SK-N-SH treated with all-trans-retinoic acid at 6 μM for 48 hours (cell line): ENCODE results near the gene TAGLN2.

Experiments
- ATAC-seq: fragments of 200-7000 bp; cut with Tn5 transposase; 3 replicates; pipeline ENCODE4 v1.9.1; 2020; ENCODE audit warnings: mild to moderate bottlenecking, moderate library complexity
- ARNTL ChIP-seq: fragments of 450-650 bp; formaldehyde crosslinking; IDR thresholded peaks from 2 replicates; pipeline ENCODE4 v1.5.0; 2020; ENCODE audit warnings: low read depth, mild to moderate bottlenecking, moderate library complexity, borderline replicate concordance
- BACH2 ChIP-seq: fragments of 250-450 bp; sonication (Bioruptor Pico); IDR thresholded peaks from 2 replicates; pipeline ENCODE4 v1.9.0; 2021; ENCODE audit warnings: mild to moderate bottlenecking, borderline replicate concordance
- CSDC2 ChIP-seq: fragments of 250-450 bp; sonication (Bioruptor Pico); IDR thresholded peaks from 2 replicates; pipeline ENCODE4 v1.5.0; 2020; ENCODE audit warnings: mild to moderate bottlenecking, moderate library complexity
- CSRNP3 ChIP-seq: fragments of 250-450 bp; sonication (Bioruptor Pico); IDR thresholded peaks from 2 replicates; pipeline ENCODE4 v1.5.1; 2021; ENCODE audit warnings: mild to moderate bottlenecking, moderate library complexity
- ESRRG ChIP-seq: fragments of 250-450 bp; sonication (Bioruptor Pico); IDR thresholded peaks from 2 replicates; pipeline ENCODE4 v1.6.1; 2021; ENCODE audit warnings: mild to moderate bottlenecking
- GLIS3 ChIP-seq: fragments of 250-450 bp; sonication (Bioruptor Pico); IDR thresholded peaks from 2 replicates; pipeline ENCODE4 v1.5.0; 2020; ENCODE audit warnings: mild to moderate bottlenecking, moderate library complexity
- ISL1 ChIP-seq: fragments of 250-450 bp; sonication (Bioruptor Pico); IDR thresholded peaks from 2 replicates; pipeline ENCODE4 v2.1.2; 2022; ENCODE audit warnings: mild to moderate bottlenecking, moderate library complexity
- OSR1 ChIP-seq: fragments of 250-450 bp; sonication (Bioruptor Pico); IDR thresholded peaks from 2 replicates; pipeline ENCODE4 v1.8.0; 2022; ENCODE audit warnings: moderate library complexity, mild to moderate bottlenecking, inconsistent platforms
- PATZ1 ChIP-seq: fragments of 250-450 bp; sonication (Bioruptor Pico); IDR thresholded peaks from 2 replicates; pipeline ENCODE4 v1.8.0; 2020; ENCODE audit warnings: mild to moderate bottlenecking, moderate library complexity, borderline replicate concordance
- PPARA ChIP-seq: fragments of 250-450 bp; sonication (Bioruptor Pico); IDR thresholded peaks from 2 replicates; pipeline ENCODE4 v1.5.0; 2020; ENCODE audit warnings: mild to moderate bottlenecking, borderline replicate concordance
- RARB ChIP-seq: fragments of 250-450 bp; sonication (Bioruptor Pico); IDR thresholded peaks from 2 replicates; pipeline ENCODE4 v1.8.0; 2021; ENCODE audit warnings: mild to moderate bottlenecking, moderate library complexity
- SNAI2 ChIP-seq: fragments of 250-450 bp; sonication (Bioruptor Pico); IDR thresholded peaks from 2 replicates; pipeline ENCODE4 v1.5.0; 2020; ENCODE audit warnings: mild to moderate bottlenecking, moderate library complexity
- TCF4 ChIP-seq: fragments of 250-450 bp; sonication (Bioruptor Pico); IDR thresholded peaks from 2 replicates; pipeline ENCODE4 v1.8.0; 2021; ENCODE audit warnings: mild to moderate bottlenecking, moderate library complexity, borderline replicate concordance
- TOX ChIP-seq: fragments of 250-450 bp; sonication (Bioruptor Pico); IDR thresholded peaks from 2 replicates; pipeline ENCODE4 v1.8.0; 2021; ENCODE audit warnings: mild to moderate bottlenecking, moderate library complexity, borderline replicate concordance
- TSHZ2 ChIP-seq: fragments of 250-450 bp; sonication (Bioruptor Pico); IDR thresholded peaks from 2 replicates; pipeline ENCODE4 v1.5.0; 2020; ENCODE audit warnings: mild to moderate bottlenecking, moderate library complexity
- ZC3H10 ChIP-seq: fragments of 250-450 bp; sonication (Bioruptor Pico); IDR thresholded peaks from 2 replicates; pipeline ENCODE4 v1.5.1; 2021; ENCODE audit warnings: mild to moderate bottlenecking, moderate library complexity
- ZFP3 ChIP-seq: fragments of 250-450 bp; sonication (Bioruptor Pico); IDR thresholded peaks from 2 replicates; pipeline ENCODE4 v1.5.0; 2020; ENCODE audit warnings: mild to moderate bottlenecking, moderate library complexity
- ZFP30 ChIP-seq: fragments of 450-650 bp; formaldehyde crosslinking; IDR thresholded peaks from 2 replicates; pipeline ENCODE4 v1.5.0; 2022; ENCODE audit warnings: mild to moderate bottlenecking, moderate library complexity
- ZNF565 ChIP-seq: fragments of 450-650 bp; formaldehyde crosslinking; conservative IDR thresholded peaks from 2 replicates; pipeline ENCODE4 v1.5.0; 2020; ENCODE audit warnings: low read depth, mild to moderate bottlenecking, moderate library complexity
- ZNF70 ChIP-seq: fragments of 450-650 bp; formaldehyde crosslinking; IDR thresholded peaks from 2 replicates; pipeline ENCODE4 v1.5.0; 2020; ENCODE audit warnings: mild to moderate bottlenecking, moderate library complexity
- ZNF8 ChIP-seq: fragments of 450-650 bp; formaldehyde crosslinking; IDR thresholded peaks from 2 replicates; pipeline ENCODE4 v1.5.0; 2020; ENCODE audit warnings: mild to moderate bottlenecking, moderate library complexity
- TF ChIP-seq, protein P1 (sequence below): fragments of 250-450 bp; sonication (Bioruptor Pico); IDR thresholded peaks from 2 replicates; pipeline ENCODE4 v1.5.1; 2020; ENCODE audit warnings: low read depth, mild to moderate bottlenecking, moderate library complexity
- TF ChIP-seq, protein P2 (sequence below): fragments of 250-450 bp; sonication (Bioruptor Pico); IDR thresholded peaks from 2 replicates; pipeline ENCODE4 v1.8.0; 2021; ENCODE audit warnings: low read depth, mild to moderate bottlenecking, moderate library complexity, borderline replicate concordance

TAGLN2 gene

GRCh38 chr1:159895286-159895685 is 30.0 kb downstream of the TAGLN2 start:
- TF ChIP-seq GLIS3 (CRISPR knock-in tag) (no peak), ZFP30 (CRISPR knock-in tag) (no peak), SNAI2 (CRISPR knock-in tag) (no peak), ARNTL (CRISPR knock-in tag) (no peak), PPARA (no peak), TSHZ2 (CRISPR knock-in tag) (no peak), RARB (CRISPR knock-in tag) (no peak), TCF4 (CRISPR knock-in tag) (no peak), TOX (CRISPR knock-in tag) (no peak), ZNF565 (CRISPR knock-in tag) (no peak), ZFP3 (no peak), BACH2 (CRISPR knock-in tag) (no peak), ESRRG (CRISPR knock-in tag) (no peak), ZNF70 (CRISPR knock-in tag) (no peak), CSRNP3 (CRISPR knock-in tag) (no peak)
- TF ChIP-seq, all 23 proteins: peak for 0
- ATAC-seq: no peak

DNA sequence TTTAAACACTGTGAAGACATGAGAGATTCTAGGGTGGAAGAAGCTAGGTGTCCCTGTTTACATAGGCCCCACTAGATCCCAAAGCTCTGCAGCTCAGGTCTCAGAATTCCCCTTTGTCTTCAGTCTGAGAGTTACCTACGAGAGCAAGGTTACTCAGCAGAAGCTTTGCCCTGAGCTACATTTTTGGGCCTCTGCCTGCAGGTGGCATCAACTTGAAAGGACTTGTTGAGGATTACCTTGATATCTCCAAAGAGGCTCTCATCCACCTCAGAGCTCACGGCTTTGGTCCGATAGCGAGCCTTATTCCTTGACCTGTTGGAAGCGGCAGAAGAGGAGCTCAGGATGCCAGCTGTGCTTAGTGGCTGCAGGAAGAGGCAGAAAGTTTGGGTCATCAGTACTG is 32.4 kb downstream of the TAGLN2 start:
- ATAC-seq: no peak
- TF ChIP-seq ISL1: no peak
- no peak for TF ChIP-seq ZFP30 (CRISPR knock-in tag)
- TF ChIP-seq PATZ1 (CRISPR knock-in tag): no peak
- TF ChIP-seq SNAI2 (CRISPR knock-in tag): no peak
- TF ChIP-seq ZNF70 (CRISPR knock-in tag): no peak
- no peak for TF ChIP-seq TCF4 (CRISPR knock-in tag)
- TF ChIP-seq CSRNP3 (CRISPR knock-in tag): no peak
- TF ChIP-seq ZC3H10 (CRISPR knock-in tag): no peak
- no peak for TF ChIP-seq CSDC2
- no peak for TF ChIP-seq OSR1 (CRISPR knock-in tag)
- TF ChIP-seq TSHZ2 (CRISPR knock-in tag): no peak
- TF ChIP-seq, protein P1, sequence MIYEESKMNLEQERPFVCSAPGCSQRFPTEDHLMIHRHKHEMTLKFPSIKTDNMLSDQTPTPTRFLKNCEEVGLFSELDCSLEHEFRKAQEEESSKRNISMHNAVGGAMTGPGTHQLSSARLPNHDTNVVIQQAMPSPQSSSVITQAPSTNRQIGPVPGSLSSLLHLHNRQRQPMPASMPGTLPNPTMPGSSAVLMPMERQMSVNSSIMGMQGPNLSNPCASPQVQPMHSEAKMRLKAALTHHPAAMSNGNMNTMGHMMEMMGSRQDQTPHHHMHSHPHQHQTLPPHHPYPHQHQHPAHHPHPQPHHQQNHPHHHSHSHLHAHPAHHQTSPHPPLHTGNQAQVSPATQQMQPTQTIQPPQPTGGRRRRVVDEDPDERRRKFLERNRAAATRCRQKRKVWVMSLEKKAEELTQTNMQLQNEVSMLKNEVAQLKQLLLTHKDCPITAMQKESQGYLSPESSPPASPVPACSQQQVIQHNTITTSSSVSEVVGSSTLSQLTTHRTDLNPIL (CRISPR knock-in tag): no peak
- no peak for TF ChIP-seq ZNF565 (CRISPR knock-in tag)
- TF ChIP-seq BACH2 (CRISPR knock-in tag): no peak
- no peak for TF ChIP-seq ARNTL (CRISPR knock-in tag)
- TF ChIP-seq ZNF8: no peak
- TF ChIP-seq, protein P2, sequence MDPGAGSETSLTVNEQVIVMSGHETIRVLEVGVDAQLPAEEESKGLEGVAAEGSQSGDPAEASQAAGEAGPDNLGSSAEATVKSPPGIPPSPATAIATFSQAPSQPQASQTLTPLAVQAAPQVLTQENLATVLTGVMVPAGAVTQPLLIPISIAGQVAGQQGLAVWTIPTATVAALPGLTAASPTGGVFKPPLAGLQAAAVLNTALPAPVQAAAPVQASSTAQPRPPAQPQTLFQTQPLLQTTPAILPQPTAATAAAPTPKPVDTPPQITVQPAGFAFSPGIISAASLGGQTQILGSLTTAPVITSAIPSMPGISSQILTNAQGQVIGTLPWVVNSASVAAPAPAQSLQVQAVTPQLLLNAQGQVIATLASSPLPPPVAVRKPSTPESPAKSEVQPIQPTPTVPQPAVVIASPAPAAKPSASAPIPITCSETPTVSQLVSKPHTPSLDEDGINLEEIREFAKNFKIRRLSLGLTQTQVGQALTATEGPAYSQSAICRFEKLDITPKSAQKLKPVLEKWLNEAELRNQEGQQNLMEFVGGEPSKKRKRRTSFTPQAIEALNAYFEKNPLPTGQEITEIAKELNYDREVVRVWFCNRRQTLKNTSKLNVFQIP: no peak
- TF ChIP-seq PPARA: no peak
- no peak for TF ChIP-seq ZFP3
- TF ChIP-seq, all 23 proteins: peak for 0
